ENCODE data around the gene OR10K1. TPM values are rescaled to one million over a fixed set of nuclear protein-coding genes. Genes with fewer than 3 reads are reported as not detected.

Gene OR10K1
- total RNA-seq, 1 donor = not detected

GRCh38 chr1:158509471-158510156, 48.0 kb downstream of the OR10K1 start:
- no peak for DNase-seq (ENCODE audit: low read depth)
- TF ChIP-seq CTCF (IDR thresholded peaks at IDR 0.05; ENCODE audit: insufficient read depth, low read depth, low read length) = no peak
- H3K4me3 ChIP-seq (ENCODE audit: low read depth, low read length) = no peak overlapping the region

- DNase-seq (ENCODE audit: low read depth) = no peak
- TF ChIP-seq CTCF (IDR thresholded peaks at IDR 0.05; ENCODE audit: insufficient read depth, low read depth, low read length) = no peak
- H3K4me3 ChIP-seq (ENCODE audit: low read depth, low read length) = no peak overlapping the region
Observed at GRCh38 chr1:158516966-158517365, 55.3 kb downstream of the OR10K1 start.

Other genes starting within 250 kb of the OR10K1 start
- gene CD1A, start 207.4 kb upstream of the OR10K1 start, total RNA-seq = not detected in 2 replicates
- not detected in 2 replicates for gene CD1C, start 171.9 kb upstream of the OR10K1 start, total RNA-seq
- gene CD1B, start 130.3 kb upstream of the OR10K1 start, total RNA-seq = not detected in 2 replicates
- not detected in 2 replicates for gene CD1E, start 107.9 kb upstream of the OR10K1 start, total RNA-seq
- gene OR10T2, start 62.4 kb upstream of the OR10K1 start, total RNA-seq = not detected in 2 replicates
- gene OR10K2, start 35.6 kb upstream of the OR10K1 start, total RNA-seq = not detected in 2 replicates
- gene OR10R2, start 10.4 kb downstream of the OR10K1 start, total RNA-seq = not detected in 2 replicates
- gene OR6Y1, start 92.6 kb downstream of the OR10K1 start, total RNA-seq = not detected in 2 replicates
- not detected in 2 replicates for gene OR6P1, start 108.7 kb downstream of the OR10K1 start, total RNA-seq
- not detected in 2 replicates for gene OR10X1, start 118.1 kb downstream of the OR10K1 start, total RNA-seq
- not detected in 2 replicates for gene OR10Z1, start 143.4 kb downstream of the OR10K1 start, total RNA-seq
- not detected in 2 replicates for gene SPTA1, start 224.9 kb downstream of the OR10K1 start, total RNA-seq
- not detected in 2 replicates for gene OR6K2, start 238.8 kb downstream of the OR10K1 start, total RNA-seq

Data from fibroblast of villous mesenchyme (primary cell).